Measurements from ENCODE around the gene PCDHGA10. TPM values are rescaled to one million over a fixed set of nuclear protein-coding genes. Genes with fewer than 3 reads are reported as not detected.
A peak's percentile ranks its signal among the peaks of the same experiment; 100 is the strongest.
"Not testable (repeated sequence)": the region's sequence is repeated elsewhere in the genome, so short reads cannot be mapped to it uniquely, and the experiment has no call there.

PCDHGA10 gene
- total and polyA plus RNA-seq, 2 donors from 2014 or later: 0.47 to 5.1 TPM

GRCh38 chr5:141417494-141418172 is 4.8 kb downstream of the PCDHGA10 start, which contains the start of gene PCDHGB7:
PCDHGB7 (plus strand) TSS chr5:141417677; CDS start chr5:141417860, 183 bp downstream.
- H3K27me3 ChIP-seq (ENCODE audit: control insufficient read depth, insufficient read depth, low read length); H3K27ac ChIP-seq (ENCODE audit: low read depth in 2 of 2, low read length in 2 of 2); H3K4me1 ChIP-seq (ENCODE audit: control insufficient read depth in 2 of 3, insufficient read depth in 2 of 3, low read depth in 1 of 3, low read length in 3 of 3); H3K9ac ChIP-seq (ENCODE audit: low read length in 3 of 3); H3K36me3 ChIP-seq (ENCODE audit: control insufficient read depth in 2 of 3, insufficient read depth in 3 of 3, low read length in 3 of 3); intact Hi-C loops (cut with DNase I); FAIRE-seq: not testable (repeated sequence)
- peak; percentile 69 for TF ChIP-seq CTCF (IDR thresholded peaks at IDR 0.05; ENCODE audit: borderline replicate concordance, extremely low read depth, insufficient read depth)
- peak in 4 of 5 donors; percentile 75 to 81 (median 78) for DNase-seq
- peak within 1 kb of the TSS in 2 of 3 donors; percentile 40 to 42 for H3K4me3 ChIP-seq (ENCODE audit: low read length in 3 of 3)
- peaks cover 5 to 66% (median 43%) of the 10 kb centered on the region in 3 donors for H3K9me3 ChIP-seq (ENCODE audit: control insufficient read depth in 2 of 3, insufficient read depth in 1 of 3, low read length in 3 of 3)

GRCh38 chr5:141419074-141419880 is 6.5 kb downstream of the PCDHGA10 start:
- Histone ChIP-seq H3K9me3 (ENCODE audit: control insufficient read depth in 2 of 3, insufficient read depth in 1 of 3, low read length in 3 of 3) (peaks cover 5 to 66% (median 34%) of the 10 kb centered on the region in 3 donors), H3K9ac (ENCODE audit: low read length in 3 of 3) (no peak overlapping the region), H3K27me3 (ENCODE audit: control insufficient read depth, insufficient read depth, low read length) (no peaks in the 10 kb centered on the region), H3K4me1 (ENCODE audit: control insufficient read depth in 2 of 3, insufficient read depth in 2 of 3, low read depth in 1 of 3, low read length in 3 of 3) (no peaks in the 10 kb centered on the region), H3K27ac (ENCODE audit: low read depth in 2 of 2, low read length in 2 of 2) (no peak overlapping the region), H3K4me3 (ENCODE audit: low read length in 3 of 3) (peak overlapping the region in 1 of 3 donors; percentile 42), H3K36me3 (ENCODE audit: control insufficient read depth in 2 of 3, insufficient read depth in 3 of 3, low read length in 3 of 3) (no peaks in the 10 kb centered on the region)
- TF ChIP-seq CTCF (IDR thresholded peaks at IDR 0.05; ENCODE audit: borderline replicate concordance, extremely low read depth, insufficient read depth): no peak
- DNase-seq (no peak), FAIRE-seq (no peak)
- intact Hi-C loops (cut with DNase I): no loop called here

GRCh38 chr5:141420855-141421488 is 8.2 kb downstream of the PCDHGA10 start, which contains the start of gene PCDHGA11:
PCDHGA11 (plus strand) TSS chr5:141421051; CDS start chr5:141421228, 177 bp downstream.
- peak within 1 kb of the TSS in 2 of 3 donors; percentile 32 to 39 for H3K4me3 ChIP-seq (ENCODE audit: low read length in 3 of 3)
- intact Hi-C loops (cut with DNase I): no loop called here
- no peak for FAIRE-seq

More at GRCh38 chr5:141420855-141421488, 8.2 kb downstream of the PCDHGA10 start, which contains the start of gene PCDHGA11:
- Histone ChIP-seq H3K9me3 (ENCODE audit: control insufficient read depth in 2 of 3, insufficient read depth in 1 of 3, low read length in 3 of 3) (peaks cover 5 to 78% (median 43%) of the 10 kb centered on the region in 3 donors), H3K36me3 (ENCODE audit: control insufficient read depth in 2 of 3, insufficient read depth in 3 of 3, low read length in 3 of 3) (no peaks in the 10 kb centered on the region), H3K27ac (ENCODE audit: low read depth in 2 of 2, low read length in 2 of 2) (no peak within 1 kb of the TSS), H3K27me3 (ENCODE audit: control insufficient read depth, insufficient read depth, low read length) (no peaks in the 10 kb centered on the region), H3K9ac (ENCODE audit: low read length in 3 of 3) (no peak within 1 kb of the TSS), H3K4me1 (ENCODE audit: control insufficient read depth in 2 of 3, insufficient read depth in 2 of 3, low read depth in 1 of 3, low read length in 3 of 3) (no peaks in the 10 kb centered on the region)
- peak; percentile 25 for TF ChIP-seq CTCF (IDR thresholded peaks at IDR 0.05; ENCODE audit: borderline replicate concordance, extremely low read depth, insufficient read depth)
- peak in 3 of 5 donors; percentile 51 to 56 (median 55) for DNase-seq

All from kidney (tissue), 14 donors.